ENCODE measurements around the gene TRIM44.

DNA sequence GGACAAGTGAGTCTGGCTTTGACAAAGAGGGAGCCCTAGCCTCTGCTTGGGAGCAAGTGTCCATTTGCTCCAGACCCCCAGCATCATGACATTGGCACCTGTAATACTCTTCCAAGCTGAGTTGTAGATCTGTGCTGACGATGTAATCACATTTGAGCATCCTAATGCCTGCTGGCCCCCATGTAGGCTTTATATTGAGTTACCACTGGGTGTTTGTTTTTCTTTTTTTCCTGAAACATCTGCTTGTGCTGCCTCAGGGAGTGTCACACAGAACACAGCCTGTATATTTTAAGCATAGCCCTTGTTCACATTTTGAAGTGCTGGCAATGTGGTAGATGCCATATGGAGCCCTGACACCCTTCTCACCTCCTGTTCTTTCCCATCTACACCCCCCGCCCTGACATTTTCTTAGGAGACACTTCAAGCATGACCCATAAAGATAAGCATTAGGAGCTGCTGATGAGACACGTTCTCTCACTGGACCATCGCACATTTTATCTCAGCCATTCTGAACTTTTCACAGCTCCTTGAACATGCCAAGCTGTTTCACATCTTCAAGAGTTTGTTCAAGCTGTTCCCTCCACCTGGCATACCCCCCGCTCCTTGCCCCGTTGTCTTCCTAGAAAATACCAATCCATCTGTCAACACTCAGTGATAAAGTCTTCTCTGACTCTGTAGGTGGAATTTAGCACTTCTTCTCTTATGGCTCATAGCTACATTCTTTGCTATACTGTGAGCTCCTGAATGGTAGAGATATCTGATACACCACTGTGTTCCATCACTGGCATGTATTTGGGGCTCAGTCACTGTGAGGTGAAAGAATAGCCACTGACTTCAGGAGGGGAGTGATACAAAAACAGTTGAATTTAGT is 128.7 kb downstream of the TRIM44 start:
- TF ChIP-seq, protein P1, sequence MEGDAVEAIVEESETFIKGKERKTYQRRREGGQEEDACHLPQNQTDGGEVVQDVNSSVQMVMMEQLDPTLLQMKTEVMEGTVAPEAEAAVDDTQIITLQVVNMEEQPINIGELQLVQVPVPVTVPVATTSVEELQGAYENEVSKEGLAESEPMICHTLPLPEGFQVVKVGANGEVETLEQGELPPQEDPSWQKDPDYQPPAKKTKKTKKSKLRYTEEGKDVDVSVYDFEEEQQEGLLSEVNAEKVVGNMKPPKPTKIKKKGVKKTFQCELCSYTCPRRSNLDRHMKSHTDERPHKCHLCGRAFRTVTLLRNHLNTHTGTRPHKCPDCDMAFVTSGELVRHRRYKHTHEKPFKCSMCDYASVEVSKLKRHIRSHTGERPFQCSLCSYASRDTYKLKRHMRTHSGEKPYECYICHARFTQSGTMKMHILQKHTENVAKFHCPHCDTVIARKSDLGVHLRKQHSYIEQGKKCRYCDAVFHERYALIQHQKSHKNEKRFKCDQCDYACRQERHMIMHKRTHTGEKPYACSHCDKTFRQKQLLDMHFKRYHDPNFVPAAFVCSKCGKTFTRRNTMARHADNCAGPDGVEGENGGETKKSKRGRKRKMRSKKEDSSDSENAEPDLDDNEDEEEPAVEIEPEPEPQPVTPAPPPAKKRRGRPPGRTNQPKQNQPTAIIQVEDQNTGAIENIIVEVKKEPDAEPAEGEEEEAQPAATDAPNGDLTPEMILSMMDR (conservative IDR thresholded peaks at IDR 0.05; ENCODE audit: low read depth, low read length), result no peak
- no peak for TF ChIP-seq EZH2 (IDR thresholded peaks at IDR 0.05; ENCODE audit: borderline replicate concordance, low read depth, low read length, poor library complexity, severe bottlenecking)
